ENCODE measurements around the gene CCDC47. TPM values are rescaled to one million over a fixed set of nuclear protein-coding genes. Genes with fewer than 3 reads are reported as not detected.

CCDC47 gene
- total and polyA plus RNA-seq, 4 donors, result 33.0 to 87.2 (median 62.8) TPM

GRCh38 chr17:63774141-63774968 is 958 bp upstream of the CCDC47 start, which contains the start of gene DDX42 (continued):
- no peak for TF ChIP-seq MAX (IDR thresholded peaks at IDR 0.05)
- no peak for TF ChIP-seq RXRA (IDR thresholded peaks at IDR 0.05)
- TF ChIP-seq HNF4G (IDR thresholded peaks at IDR 0.05), result no peak
- TF ChIP-seq EGR1 (IDR thresholded peaks at IDR 0.05; ENCODE audit: low read depth in 2 of 2), result no peak
- no peak for TF ChIP-seq FOXA1 (IDR thresholded peaks at IDR 0.05)

- Histone ChIP-seq H3K27me3 (ENCODE audit: control insufficient read depth in 4 of 4, insufficient read depth in 4 of 4, low read length in 3 of 4) (no peaks in the 10 kb centered on the region), H3K27ac (ENCODE audit: low read depth in 1 of 2, low read length in 2 of 2) (peak overlapping the region; percentile 95 to 97), H3K9ac (ENCODE audit: low read depth in 1 of 2, low read length in 2 of 2) (peak overlapping the region; percentile 76 to 95), H3K9me3 (ENCODE audit: control insufficient read depth in 4 of 4, low read length in 3 of 4) (no peaks in the 10 kb centered on the region), H3K4me3 (ENCODE audit: low read depth in 1 of 3, low read length in 3 of 3) (peak overlapping the region; percentile 70 to 77 (median 75)), H3K4me1 (ENCODE audit: control insufficient read depth in 4 of 4, insufficient read depth in 4 of 4, low read length in 3 of 4) (peaks cover 7 to 25% (median 19%) of the 10 kb centered on the region in 4 donors), H3K36me3 (ENCODE audit: control insufficient read depth in 4 of 4, insufficient read depth in 3 of 4, low read depth in 1 of 4, low read length in 3 of 4) (peaks cover 0 to 3% (median 0%) of the 10 kb centered on the region in 4 donors)
- WGBS, result 4% methylated on average over 7 of the region's 7 CpGs
- TF ChIP-seq MAX (IDR thresholded peaks at IDR 0.05), result no peak
- TF ChIP-seq FOXA1 (IDR thresholded peaks at IDR 0.05), result peak; percentile 27
- no peak for DNase-seq (ENCODE audit: low spot score)
These were observed 561 bp downstream of the CCDC47 start for GRCh38 chr17:63772801-63773271.

GRCh38 chr17:63768433-63768832 is 5.0 kb downstream of the CCDC47 start:
- Histone ChIP-seq H3K27ac (ENCODE audit: low read depth in 1 of 2, low read length in 2 of 2) (no peak overlapping the region), H3K4me3 (ENCODE audit: low read depth in 1 of 3, low read length in 3 of 3) (no peak overlapping the region), H3K9me3 (ENCODE audit: control insufficient read depth in 4 of 4, low read length in 3 of 4) (no peaks in the 10 kb centered on the region), H3K4me1 (ENCODE audit: control insufficient read depth in 4 of 4, insufficient read depth in 4 of 4, low read length in 3 of 4) (peaks cover 2 to 11% (median 4%) of the 10 kb centered on the region in 4 donors), H3K36me3 (ENCODE audit: control insufficient read depth in 4 of 4, insufficient read depth in 3 of 4, low read depth in 1 of 4, low read length in 3 of 4) (peaks cover 0 to 15% (median 9%) of the 10 kb centered on the region in 4 donors), H3K27me3 (ENCODE audit: control insufficient read depth in 4 of 4, insufficient read depth in 4 of 4, low read length in 3 of 4) (no peaks in the 10 kb centered on the region), H3K9ac (ENCODE audit: low read depth in 1 of 2, low read length in 2 of 2) (no peak overlapping the region)
- TF ChIP-seq HNF4G (IDR thresholded peaks at IDR 0.05), result no peak
- TF ChIP-seq NR2F2 (IDR thresholded peaks at IDR 0.05), result no peak
- no peak for TF ChIP-seq EGR1 (IDR thresholded peaks at IDR 0.05; ENCODE audit: low read depth in 2 of 2)
- no peak for TF ChIP-seq ATF3 (IDR thresholded peaks at IDR 0.05)
- TF ChIP-seq FOXA1 (IDR thresholded peaks at IDR 0.05), result no peak
- TF ChIP-seq REST (IDR thresholded peaks at IDR 0.05), result no peak
- no peak for TF ChIP-seq FOXA2 (IDR thresholded peaks at IDR 0.05)
- no peak for TF ChIP-seq YY1 (IDR thresholded peaks at IDR 0.05)
- TF ChIP-seq RXRA (IDR thresholded peaks at IDR 0.05), result no peak
- TF ChIP-seq ZBTB33 (IDR thresholded peaks at IDR 0.05), result no peak
- TF ChIP-seq HNF4A (conservative IDR thresholded peaks at IDR 0.05), result no peak
- TF ChIP-seq CTCF (IDR thresholded peaks at IDR 0.05; ENCODE audit: low read depth, low read length, missing input control), result no peak
- TF ChIP-seq GABPA (IDR thresholded peaks at IDR 0.05 in 1 of 2, conservative IDR thresholded peaks at IDR 0.05 in 1 of 2), result no peak
- TF ChIP-seq JUND (IDR thresholded peaks at IDR 0.05), result no peak
- no peak for TF ChIP-seq SP1 (IDR thresholded peaks at IDR 0.05)
- TF ChIP-seq TAF1 (conservative IDR thresholded peaks at IDR 0.05), result no peak
- TF ChIP-seq RAD21 (IDR thresholded peaks at IDR 0.05), result no peak
- no peak for TF ChIP-seq MAX (IDR thresholded peaks at IDR 0.05)
- 96% methylated on average over 7 of the region's 7 CpGs for WGBS
- DNase-seq (ENCODE audit: low spot score), result no peak

All from liver (tissue), 9 donors.